Measurements from ENCODE around the gene FAM83E. TPM values are rescaled to one million over a fixed set of nuclear protein-coding genes. Genes with fewer than 3 reads are reported as not detected.

FAM83E gene
- total and polyA plus RNA-seq, 2 of the 8 experiments (the other 6 are each of a cell fraction or from before 2014, with no cell fraction given), result 1.8 to 5.3 TPM

DNA sequence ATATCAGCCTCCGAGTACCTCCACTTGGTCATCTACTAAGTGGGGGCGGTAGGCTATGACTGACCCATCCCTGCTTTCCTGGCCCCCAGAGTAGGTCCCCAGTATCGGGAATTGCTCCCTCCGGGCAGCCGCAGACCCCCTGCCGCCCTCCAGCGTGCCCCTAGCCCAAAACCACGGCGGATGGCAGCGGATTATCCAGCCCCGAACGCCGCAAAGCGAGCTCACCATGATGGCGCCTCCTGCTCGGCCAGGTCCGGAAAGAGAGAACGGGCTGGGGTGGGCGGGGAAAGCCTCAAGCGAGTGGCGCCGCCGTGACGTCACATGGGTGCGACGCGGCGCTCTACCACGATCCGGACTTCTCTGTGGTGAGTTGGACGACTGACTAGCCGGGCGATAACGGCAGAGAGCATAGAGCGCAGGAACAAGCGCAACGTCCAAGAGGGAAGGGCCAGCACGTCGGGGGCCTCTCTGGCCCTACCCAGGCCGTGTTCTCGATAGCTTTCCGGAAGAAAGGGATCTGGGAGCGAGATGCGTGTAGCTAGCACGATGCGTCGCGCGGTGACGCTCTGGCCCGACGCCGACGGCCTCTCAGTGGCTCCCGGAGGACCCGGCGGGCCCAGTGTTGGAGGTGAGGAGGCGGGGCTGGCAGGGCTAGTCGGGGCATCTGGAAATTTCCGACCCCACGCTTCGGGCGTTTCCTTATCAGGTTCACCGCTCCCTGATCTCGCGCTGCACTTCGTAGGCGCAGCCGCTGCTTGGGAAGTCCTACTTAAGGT lies 4.2 kb upstream of the FAM83E start, which contains the start of the genes RPL18 and SPHK2 (continued):
- TF ChIP-seq EP300 (IDR thresholded peaks at IDR 0.05; ENCODE audit: borderline replicate concordance in 1 of 2, low read depth in 2 of 2, low read length in 2 of 2), result no peak; a peak in 1 of 3 replicates
- no peak for TF ChIP-seq CTBP2 (IDR thresholded peaks at IDR 0.05; ENCODE audit: borderline replicate concordance, insufficient read depth, insufficient read length, low read length)
- no peak; the same call in 1 of the 2 replicates for TF ChIP-seq SIX5 (IDR thresholded peaks at IDR 0.05; ENCODE audit: low read depth, low read length)
- TF ChIP-seq SIN3A (conservative IDR thresholded peaks at IDR 0.05 in 1 of 2, IDR thresholded peaks at IDR 0.05 in 1 of 2; ENCODE audit: low read depth in 1 of 2, low read length in 2 of 2), result peak; percentile 76 to 94
- 0 out of 4 replicates have a peak, but pooled peaks have one; percentile 14 to 99 for TF ChIP-seq HDAC2 (IDR thresholded peaks at IDR 0.05; ENCODE audit: borderline replicate concordance in 1 of 2, low read depth in 2 of 2, low read length in 2 of 2)
- peak; percentile 100 for TF ChIP-seq KDM4A (IDR thresholded peaks at IDR 0.05; ENCODE audit: low read depth, low read length, severe bottlenecking)
- no peak for TF ChIP-seq EZH2 (IDR thresholded peaks at IDR 0.05; ENCODE audit: low read depth, low read length, severe bottlenecking)
- TF ChIP-seq CHD1 (IDR thresholded peaks at IDR 0.05; ENCODE audit: low read depth, low read length), result no peak
- peak; percentile 77 for TF ChIP-seq GTF2F1 (IDR thresholded peaks at IDR 0.05; ENCODE audit: borderline replicate concordance, low read depth, low read length)
- TF ChIP-seq ASH2L (IDR thresholded peaks at IDR 0.05; ENCODE audit: low read length), result peak; percentile 61
- TF ChIP-seq CBX5 (IDR thresholded peaks at IDR 0.05; ENCODE audit: low read depth, low read length), result no peak
- TF ChIP-seq BACH1 (IDR thresholded peaks at IDR 0.05; ENCODE audit: low read length), result no peak
- TF ChIP-seq RBBP5 (IDR thresholded peaks at IDR 0.05; ENCODE audit: borderline replicate concordance, low read depth, low read length), result peak; percentile 88
- TF ChIP-seq SAP30 (IDR thresholded peaks at IDR 0.05; ENCODE audit: insufficient read depth, insufficient replicate concordance, low read length), result no peak
- TF ChIP-seq POLR2AphosphoS5 (IDR thresholded peaks at IDR 0.05; ENCODE audit: low read depth, low read length), result peak; percentile 95
- TF ChIP-seq RXRA (IDR thresholded peaks at IDR 0.05; ENCODE audit: insufficient read depth, low read depth, low read length), result no peak
- TF ChIP-seq ZNF274 (IDR thresholded peaks at IDR 0.05; ENCODE audit: borderline replicate concordance, extremely low read depth, low read length), result no peak
- no peak for TF ChIP-seq TCF12 (IDR thresholded peaks at IDR 0.05; ENCODE audit: low read depth, low read length)
- no peak for TF ChIP-seq NRF1 (IDR thresholded peaks at IDR 0.05; ENCODE audit: low read depth, low read length)
